ENCODE data around the gene IL20RB. TPM values are rescaled to one million over a fixed set of nuclear protein-coding genes. Genes with fewer than 3 reads are reported as not detected.
A peak's percentile ranks its signal among the peaks of the same experiment; 100 is the strongest.
"Not testable (repeated sequence)": the region's sequence is repeated elsewhere in the genome, so short reads cannot be mapped to it uniquely, and the experiment has no call there.

The IL20RB gene
- total RNA-seq, 1 donor from 2014 or later, result 0.98 TPM

GRCh38 chr3:137012097-137012501 is 54.3 kb downstream of the IL20RB start:
- H3K27ac Mint-ChIP-seq, result no peak overlapping the region
- intact Hi-C loops (cut with micrococcal nuclease), result loop anchor here (5.0 to 10.0 kb wide), 3 partner anchors 387 to 760 kb away; partner anchors contain the start of gene PCCB
- no peak for TF ChIP-seq CTCF (IDR thresholded peaks at IDR 0.05)

GRCh38 chr3:137013951-137014688 is 56.3 kb downstream of the IL20RB start:
- peaks cover 8% of the 10 kb centered on the region for H3K4me1 Mint-ChIP-seq
- peak; percentile 76 for DNase-seq
- no peaks in the 10 kb centered on the region for H3K36me3 Mint-ChIP-seq (ENCODE audit: low read depth)
- intact Hi-C loops (cut with micrococcal nuclease), result loop anchor here (1.0 to 10.0 kb wide), 10 partner anchors 152 to 939 kb away; partner anchors contain the start of genes NCK1 and PCCB
- peak; percentile 88 for ATAC-seq (ENCODE audit: low read depth)
- no peaks in the 10 kb centered on the region for H3K27me3 Mint-ChIP-seq
- POLR2A ChIA-PET, result interaction anchor here (0.6 to 1.8 kb wide), 4 partner anchors 152 to 943 kb away, joined by 3 to 29 read pairs (median 4); partner anchors contain the start of genes NCK1 and STAG1
- CTCF ChIA-PET, result interaction anchor here (0.6 to 4.7 kb wide), 43 partner anchors 9 to 976 kb away, joined by 3 to 83 read pairs (median 5); partner anchors contain the start of genes MSL2, NCK1 and STAG1
- no peak for TF ChIP-seq CTCF (IDR thresholded peaks at IDR 0.05)
- H3K27ac Mint-ChIP-seq, result no peak overlapping the region
- H3K4me3 Mint-ChIP-seq, result peak overlapping the region; percentile 65
- H3K9me3 Mint-ChIP-seq, result no peaks in the 10 kb centered on the region

More at GRCh38 chr3:137012097-137012501, 54.3 kb downstream of the IL20RB start:
- H3K9me3 Mint-ChIP-seq, result no peaks in the 10 kb centered on the region
- peaks cover 8% of the 10 kb centered on the region for H3K4me1 Mint-ChIP-seq
- CTCF ChIA-PET, result interaction anchor here (1.0 to 2.7 kb wide), 3 partner anchors 150 to 937 kb away, joined by 3 to 48 read pairs (median 6); partner anchors contain the start of gene NCK1
- H3K27me3 Mint-ChIP-seq, result no peaks in the 10 kb centered on the region
- ATAC-seq (ENCODE audit: low read depth) (no peak), DNase-seq (no peak)
- H3K4me3 Mint-ChIP-seq, result no peak overlapping the region
- no peaks in the 10 kb centered on the region for H3K36me3 Mint-ChIP-seq (ENCODE audit: low read depth)
- POLR2A ChIA-PET, result interaction anchor here (0.6 kb wide), 2 partner anchors 93 to 252 kb away, joined by 3 to 6 read pairs; no protein-coding TSS in a partner anchor

GRCh38 chr3:137017316-137017715 is 59.5 kb downstream of the IL20RB start:
- DNase-seq; H3K27me3 Mint-ChIP-seq; POLR2A ChIA-PET; H3K9me3 Mint-ChIP-seq; H3K4me3 Mint-ChIP-seq; ATAC-seq (ENCODE audit: low read depth); H3K36me3 Mint-ChIP-seq (ENCODE audit: low read depth); H3K4me1 Mint-ChIP-seq; H3K27ac Mint-ChIP-seq: not testable (repeated sequence)
- CTCF ChIA-PET, result interaction anchor here (0.9 to 4.7 kb wide), 2 partner anchors 264 to 942 kb away, joined by 4 to 59 read pairs; partner anchors contain the start of gene STAG1
- intact Hi-C loops (cut with micrococcal nuclease), result loop anchor here (10.0 kb wide), 2 partner anchors 393 to 663 kb away; no protein-coding TSS in a partner anchor

- no peak overlapping the region for H3K4me3 Mint-ChIP-seq
- intact Hi-C loops (cut with micrococcal nuclease), result no loop called here
- ChIA-PET POLR2A (no interaction called here), CTCF (no interaction called here)
- ATAC-seq (ENCODE audit: low read depth) (no peak), DNase-seq (no peak)
- no peaks in the 10 kb centered on the region for H3K36me3 Mint-ChIP-seq (ENCODE audit: low read depth)
- H3K27ac Mint-ChIP-seq, result no peak overlapping the region
- H3K27me3 Mint-ChIP-seq, result peaks cover 4% of the 10 kb centered on the region
- no peak for TF ChIP-seq CTCF (IDR thresholded peaks at IDR 0.05)
- no peaks in the 10 kb centered on the region for H3K9me3 Mint-ChIP-seq
- no peaks in the 10 kb centered on the region for H3K4me1 Mint-ChIP-seq
Measured at GRCh38 chr3:137020315-137020714, 62.5 kb downstream of the IL20RB start.

GRCh38 chr3:137020888-137021287 is 63.1 kb downstream of the IL20RB start:
- H3K27me3 Mint-ChIP-seq, result peaks cover 4% of the 10 kb centered on the region
- no peak overlapping the region for H3K27ac Mint-ChIP-seq
- DNase-seq (no peak), ATAC-seq (ENCODE audit: low read depth) (no peak)
- intact Hi-C loops (cut with micrococcal nuclease), result no loop called here
- no peak for TF ChIP-seq CTCF (IDR thresholded peaks at IDR 0.05)
- no peaks in the 10 kb centered on the region for H3K4me1 Mint-ChIP-seq
- POLR2A ChIA-PET, result no interaction called here
- H3K36me3 Mint-ChIP-seq (ENCODE audit: low read depth), result no peaks in the 10 kb centered on the region
- no peak overlapping the region for H3K4me3 Mint-ChIP-seq
- H3K9me3 Mint-ChIP-seq, result no peaks in the 10 kb centered on the region
- CTCF ChIA-PET, result no interaction called here
